ENCODE data around the gene TAMALIN. TPM values are rescaled to one million over a fixed set of nuclear protein-coding genes. Genes with fewer than 3 reads are reported as not detected.

The TAMALIN gene
- 2.2 and 3.6 TPM in 2 replicates for total RNA-seq (2014; rRNA removed; shearing (Covaris generic))

GRCh38 chr12:52006726-52007157 lies at the start of gene TAMALIN:
TAMALIN (plus strand) TSS chr12:52006946; CDS start chr12:52007020, 74 bp downstream.
- Histone ChIP-seq H3K27me3 (ENCODE audit: control insufficient read depth, insufficient read depth, low read length) (peaks cover 46% of the 10 kb centered on the region), H3K4me3 (ENCODE audit: insufficient read depth, low read depth, low read length) (peak within 1 kb of the TSS; percentile 51), H3K36me3 (replicated peaks; ENCODE audit: control insufficient read depth, insufficient read depth, low read length) (no peaks in the 10 kb centered on the region)
- DNase-seq: peak; percentile 95

- DNase-seq: no peak
- H3K27me3 ChIP-seq (ENCODE audit: control insufficient read depth, insufficient read depth, low read length): no peaks in the 10 kb centered on the region
- H3K36me3 ChIP-seq (replicated peaks; ENCODE audit: control insufficient read depth, insufficient read depth, low read length): no peaks in the 10 kb centered on the region
- H3K4me3 ChIP-seq (ENCODE audit: insufficient read depth, low read depth, low read length): no peak overlapping the region
These were observed 48.2 kb upstream of the TAMALIN start for GRCh38 chr12:51958542-51958941.

- Histone ChIP-seq H3K27me3 (ENCODE audit: control insufficient read depth, insufficient read depth, low read length) (no peaks in the 10 kb centered on the region), H3K36me3 (replicated peaks; ENCODE audit: control insufficient read depth, insufficient read depth, low read length) (no peaks in the 10 kb centered on the region), H3K4me3 (ENCODE audit: insufficient read depth, low read depth, low read length) (no peak overlapping the region)
- no peak for DNase-seq
These were observed 47.5 kb upstream of the TAMALIN start for GRCh38 chr12:51959211-51959610.

- no peak for DNase-seq
- Histone ChIP-seq H3K27me3 (ENCODE audit: control insufficient read depth, insufficient read depth, low read length) (no peaks in the 10 kb centered on the region), H3K36me3 (replicated peaks; ENCODE audit: control insufficient read depth, insufficient read depth, low read length) (no peaks in the 10 kb centered on the region), H3K4me3 (ENCODE audit: insufficient read depth, low read depth, low read length) (no peak overlapping the region)
These were observed 46.8 kb upstream of the TAMALIN start for GRCh38 chr12:51959921-51960320.

GRCh38 chr12:51960488-51960887 lies 46.3 kb upstream of the TAMALIN start:
- Histone ChIP-seq H3K4me3 (ENCODE audit: insufficient read depth, low read depth, low read length) (no peak overlapping the region), H3K36me3 (replicated peaks; ENCODE audit: control insufficient read depth, insufficient read depth, low read length) (no peaks in the 10 kb centered on the region), H3K27me3 (ENCODE audit: control insufficient read depth, insufficient read depth, low read length) (no peaks in the 10 kb centered on the region)
- no peak for DNase-seq

GRCh38 chr12:51960890-51961289 lies 45.9 kb upstream of the TAMALIN start:
- DNase-seq: no peak
- no peak overlapping the region for H3K4me3 ChIP-seq (ENCODE audit: insufficient read depth, low read depth, low read length)
- H3K27me3 ChIP-seq (ENCODE audit: control insufficient read depth, insufficient read depth, low read length): no peaks in the 10 kb centered on the region
- no peaks in the 10 kb centered on the region for H3K36me3 ChIP-seq (replicated peaks; ENCODE audit: control insufficient read depth, insufficient read depth, low read length)

- H3K27me3 ChIP-seq (ENCODE audit: control insufficient read depth, insufficient read depth, low read length): no peaks in the 10 kb centered on the region
- DNase-seq: no peak
- no peaks in the 10 kb centered on the region for H3K36me3 ChIP-seq (replicated peaks; ENCODE audit: control insufficient read depth, insufficient read depth, low read length)
- no peak overlapping the region for H3K4me3 ChIP-seq (ENCODE audit: insufficient read depth, low read depth, low read length)
These were observed 44.9 kb upstream of the TAMALIN start for GRCh38 chr12:51961834-51962233.

GRCh38 chr12:51962737-51963136 lies 44.0 kb upstream of the TAMALIN start:
- H3K36me3 ChIP-seq (replicated peaks; ENCODE audit: control insufficient read depth, insufficient read depth, low read length): no peaks in the 10 kb centered on the region
- H3K27me3 ChIP-seq (ENCODE audit: control insufficient read depth, insufficient read depth, low read length): no peaks in the 10 kb centered on the region
- no peak for DNase-seq
- H3K4me3 ChIP-seq (ENCODE audit: insufficient read depth, low read depth, low read length): no peak overlapping the region

- Histone ChIP-seq H3K27me3 (ENCODE audit: control insufficient read depth, insufficient read depth, low read length) (no peaks in the 10 kb centered on the region), H3K36me3 (replicated peaks; ENCODE audit: control insufficient read depth, insufficient read depth, low read length) (no peaks in the 10 kb centered on the region), H3K4me3 (ENCODE audit: insufficient read depth, low read depth, low read length) (no peak overlapping the region)
- DNase-seq: no peak
These were observed 43.3 kb upstream of the TAMALIN start for GRCh38 chr12:51963477-51963876.

GRCh38 chr12:51969643-51970042 lies 37.1 kb upstream of the TAMALIN start:
- no peak overlapping the region for H3K4me3 ChIP-seq (ENCODE audit: insufficient read depth, low read depth, low read length)
- no peaks in the 10 kb centered on the region for H3K27me3 ChIP-seq (ENCODE audit: control insufficient read depth, insufficient read depth, low read length)
- no peaks in the 10 kb centered on the region for H3K36me3 ChIP-seq (replicated peaks; ENCODE audit: control insufficient read depth, insufficient read depth, low read length)
- no peak for DNase-seq

GRCh38 chr12:51970904-51971646 lies 35.7 kb upstream of the TAMALIN start:
- Histone ChIP-seq H3K36me3 (replicated peaks; ENCODE audit: control insufficient read depth, insufficient read depth, low read length) (no peaks in the 10 kb centered on the region), H3K27me3 (ENCODE audit: control insufficient read depth, insufficient read depth, low read length) (no peaks in the 10 kb centered on the region), H3K4me3 (ENCODE audit: insufficient read depth, low read depth, low read length) (no peak overlapping the region)
- DNase-seq: peak; percentile 84

GRCh38 chr12:51971679-51972421 lies 34.9 kb upstream of the TAMALIN start:
- Histone ChIP-seq H3K4me3 (ENCODE audit: insufficient read depth, low read depth, low read length) (no peak overlapping the region), H3K27me3 (ENCODE audit: control insufficient read depth, insufficient read depth, low read length) (no peaks in the 10 kb centered on the region), H3K36me3 (replicated peaks; ENCODE audit: control insufficient read depth, insufficient read depth, low read length) (peaks cover 2% of the 10 kb centered on the region; the same call in 1 of the 2 replicates)
- no peak for DNase-seq

- no peak for DNase-seq
- Histone ChIP-seq H3K4me3 (ENCODE audit: insufficient read depth, low read depth, low read length) (no peak overlapping the region), H3K27me3 (ENCODE audit: control insufficient read depth, insufficient read depth, low read length) (no peaks in the 10 kb centered on the region), H3K36me3 (replicated peaks; ENCODE audit: control insufficient read depth, insufficient read depth, low read length) (peaks cover 2% of the 10 kb centered on the region; the same call in 1 of the 2 replicates)
These were observed 34.3 kb upstream of the TAMALIN start for GRCh38 chr12:51972422-51972812.

GRCh38 chr12:51972849-51973273 lies 33.9 kb upstream of the TAMALIN start:
- Histone ChIP-seq H3K36me3 (replicated peaks; ENCODE audit: control insufficient read depth, insufficient read depth, low read length) (peaks cover 2% of the 10 kb centered on the region; the same call in 1 of the 2 replicates), H3K4me3 (ENCODE audit: insufficient read depth, low read depth, low read length) (no peak overlapping the region), H3K27me3 (ENCODE audit: control insufficient read depth, insufficient read depth, low read length) (no peaks in the 10 kb centered on the region)
- no peak for DNase-seq

GRCh38 chr12:51973560-51973959 lies 33.2 kb upstream of the TAMALIN start:
- DNase-seq: no peak
- H3K4me3 ChIP-seq (ENCODE audit: insufficient read depth, low read depth, low read length): no peak overlapping the region
- no peaks in the 10 kb centered on the region for H3K27me3 ChIP-seq (ENCODE audit: control insufficient read depth, insufficient read depth, low read length)
- H3K36me3 ChIP-seq (replicated peaks; ENCODE audit: control insufficient read depth, insufficient read depth, low read length): peaks cover 2% of the 10 kb centered on the region; the same call in 1 of the 2 replicates
